B cell (primary cell): Measurements from ENCODE around the gene PCBP1. TPM values are rescaled to one million over a fixed set of nuclear protein-coding genes. Genes with fewer than 3 reads are reported as not detected.
"Not testable (repeated sequence)": the region's sequence is repeated elsewhere in the genome, so short reads cannot be mapped to it uniquely, and the experiment has no call there.

Experiments used
- ATAC-seq: fragments of 200-7000 bp; cut with Tn5 transposase; one replicate; pipeline ENCODE4 v1.10.0; 2021; ENCODE audit warnings: low read depth, mild to moderate bottlenecking, moderate number of reproducible peaks, moderate library complexity
- CTCF ChIA-PET: fragments of 350-600 bp; sonication (Branson Sonifier 250); formaldehyde crosslinking; loops from one replicate; lab custom pipeline; 2021; ENCODE audit warnings: antibody characterized with exemption, inconsistent platforms; lab: Charles Lee
- POLR2A ChIA-PET: fragments of 350-600 bp; sonication (Branson Sonifier 250); formaldehyde crosslinking; loops from one replicate; lab custom pipeline; 2021; ENCODE audit warnings: antibody characterized with exemption; lab: Charles Lee
- DNase-seq: peaks from one replicate; pipeline ENCODE4 v3.0.0; 2013
- H2AFZ ChIP-seq: 2 replicates; pipeline ENCODE4 v1.6.1; 2012; ENCODE audit warnings: mild to moderate bottlenecking, low read depth, low read length; ENCODE audit not compliant: insufficient read depth, poor library complexity, severe bottlenecking
- H3K27ac ChIP-seq, 2 donors: 1 replicate in 1 of 2; 2 replicates in 1 of 2; pipeline ENCODE4 v1.5.1; 2012 to 2013; ENCODE audit warnings: low read length in 2 of 2, mild to moderate bottlenecking in 2 of 2, moderate library complexity in 1 of 2
- H3K27me3 ChIP-seq, 4 experiments: fragments of 200-600 bp in 1 of 4; sonication (generic) in 1 of 4; replicated peaks in 1 of 4; 1 replicate in 2 of 4; 2 replicates in 2 of 4; pipeline versions ENCODE4 v1.6.1 to v1.7.0; 2013 to 2016; ENCODE audit warnings: low read length in 3 of 4, mild to moderate bottlenecking in 2 of 4, mixed read lengths in 1 of 4, moderate library complexity in 1 of 4; ENCODE audit not compliant: insufficient read depth in 4 of 4, control insufficient read depth in 3 of 4; ENCODE audit errors: control extremely low read depth in 1 of 4
- H3K36me3 ChIP-seq, 2 experiments: replicated peaks in 1 of 2; 1 replicate in 1 of 2; 2 replicates in 1 of 2; pipeline versions ENCODE4 v1.6.1 to v1.7.1; 2013; ENCODE audit warnings: low read length in 1 of 2; ENCODE audit not compliant: insufficient read depth in 2 of 2, control insufficient read depth in 1 of 2; ENCODE audit errors: control extremely low read depth in 1 of 2, extremely low read depth in 1 of 2
- H3K4me1 ChIP-seq, 2 donors: fragments of 200-600 bp in 1 of 2; sonication (generic) in 1 of 2; 1 replicate in 1 of 2; 2 replicates in 1 of 2; pipeline versions ENCODE4 v1.5.1 to v1.6.1; 2013 to 2017; ENCODE audit warnings: low read length in 2 of 2; ENCODE audit not compliant: control insufficient read depth in 2 of 2, insufficient read depth in 2 of 2
- H3K4me2 ChIP-seq: replicated peaks from 2 replicates; pipeline ENCODE3; 2012; ENCODE audit warnings: mild to moderate bottlenecking, low read depth, low read length; ENCODE audit not compliant: poor library complexity, severe bottlenecking
- H3K4me3 ChIP-seq, 5 experiments: fragments of 200-600 bp in 1 of 5; sonication (generic) in 1 of 5; 1 replicate in 3 of 5; 2 replicates in 2 of 5; pipeline versions ENCODE4 v1.5.1 to v1.7.0; 2011 to 2016; ENCODE audit warnings: low read length in 4 of 5, mild to moderate bottlenecking in 4 of 5, low read depth in 2 of 5, control low read depth in 1 of 5, moderate library complexity in 1 of 5; ENCODE audit not compliant: insufficient read depth in 1 of 5; ENCODE audit errors: control extremely low read depth in 1 of 5, extremely low read depth in 1 of 5
- H3K79me2 ChIP-seq: fragments of 200-600 bp; sonication (generic); one replicate; pipeline ENCODE4 v1.6.0; 2016; ENCODE audit warnings: low read length; ENCODE audit not compliant: control insufficient read depth, insufficient read depth
- H3K9ac ChIP-seq: fragments of 200-600 bp; sonication (generic); 2 replicates; pipeline ENCODE4 v1.6.1; 2017; ENCODE audit warnings: mild to moderate bottlenecking, low read length, moderate library complexity
- H3K9me3 ChIP-seq, 3 donors: one replicate each; pipeline versions ENCODE4 v1.6.1 to v1.7.1; 2013; ENCODE audit warnings: low read length in 2 of 3; ENCODE audit not compliant: control insufficient read depth in 2 of 3, insufficient read depth in 1 of 3; ENCODE audit errors: control extremely low read depth in 1 of 3
- H4K20me1 ChIP-seq: 2 replicates; pipeline ENCODE4 v1.6.0; 2012; ENCODE audit warnings: mild to moderate bottlenecking, low read length; ENCODE audit not compliant: insufficient read depth, control insufficient read depth, poor library complexity, severe bottlenecking
- H3K27ac Mint-ChIP-seq: one replicate; pipeline ENCODE4 v1.8.0; 2021; ENCODE audit warnings: mixed read lengths
- H3K27me3 Mint-ChIP-seq: one replicate; pipeline ENCODE4 v1.8.0; 2021; ENCODE audit warnings: mixed read lengths
- H3K4me1 Mint-ChIP-seq: one replicate; pipeline ENCODE4 v1.8.0; 2021; ENCODE audit warnings: mixed read lengths
- H3K4me3 Mint-ChIP-seq: one replicate; pipeline ENCODE4 v1.8.0; 2021; ENCODE audit warnings: mixed read lengths
- H3K9me3 Mint-ChIP-seq: one replicate; pipeline ENCODE4 v1.8.0; 2022; ENCODE audit warnings: mixed read lengths; ENCODE audit not compliant: insufficient read depth
- CTCF ChIP-seq: fragments of 200-600 bp; IDR thresholded peaks from one replicate; pipeline ENCODE4 v1.8.0; 2022; ENCODE audit warnings: antibody characterized with exemption, mild to moderate bottlenecking
- EZH2 ChIP-seq: IDR thresholded peaks from 2 replicates; pipeline ENCODE4 v1.6.1; 2012; ENCODE audit warnings: borderline replicate concordance, low read depth, mild to moderate bottlenecking, moderate library complexity, low read length; ENCODE audit not compliant: insufficient read depth, poor library complexity, severe bottlenecking
- WGBS: methylation state at CpG from one replicate; pipeline ENCODE4 v1.1.5; 2013; ENCODE audit warnings: missing lambda C conversion rate; ENCODE audit not compliant: insufficient coverage; 5-methylcytosine and 5-hydroxymethylcytosine counted together
- intact Hi-C: fragments of 100-400 bp; cut with micrococcal nuclease; formaldehyde crosslinking; loops from one replicate; pipeline ENCODE4 v1.10.0; 2022
- polyA plus RNA-seq: library from polyadenylated mRNA; depleted of rRNA; stranded (reverse); fragments of >200 nt; gene quantifications from 2 replicates; pipeline ENCODE4 v1.2.3, GENCODE V29; 2012
- total RNA-seq, 2 donors: library from RNA; stranded (reverse); fragments of 120-200 nt in 1 of 2; gene quantifications; 1 replicate in 1 of 2; 2 replicates in 1 of 2; pipeline versions ENCODE4 v1.2.3 to v1.2.4, GENCODE V29; 2013 to 2022

The PCBP1 gene
- total and polyA plus RNA-seq, 2 donors (not counting 1 experiment from before 2014, with no cell fraction given): 172 to 327 TPM

- no peak overlapping the region for H3K4me3 Mint-ChIP-seq
- H3K27ac ChIP-seq: no peak overlapping the region
- peaks cover 22 to 31% of the 10 kb centered on the region in 2 donors for H3K4me1 ChIP-seq
- ATAC-seq (no peak), DNase-seq (no peak)
- H4K20me1 ChIP-seq: no peaks in the 10 kb centered on the region
- H3K9ac ChIP-seq: no peak overlapping the region
- no peak overlapping the region for H3K4me2 ChIP-seq
- no peaks in the 10 kb centered on the region for H3K9me3 Mint-ChIP-seq
- no peaks in the 10 kb centered on the region for H3K27me3 Mint-ChIP-seq
- TF ChIP-seq EZH2: no peak
- no peak for TF ChIP-seq CTCF
- H3K79me2 ChIP-seq: no peaks in the 10 kb centered on the region
- ChIA-PET CTCF (no interaction called here), POLR2A (interaction anchor here (1.0 to 1.5 kb wide), 2 partner anchors 9 to 22 kb away, joined by 4 to 6 read pairs; no protein-coding TSS in a partner anchor)
- H3K4me3 ChIP-seq: no peak overlapping the region
- WGBS: 100% methylated on average over 4 of the region's 6 CpGs
- no peaks in the 10 kb centered on the region for H3K27me3 ChIP-seq
- no peaks in the 10 kb centered on the region for H3K36me3 ChIP-seq
- H2AFZ ChIP-seq: no peak overlapping the region
- H3K4me1 Mint-ChIP-seq: peaks cover 28% of the 10 kb centered on the region
- intact Hi-C loops: no loop called here
- no peak overlapping the region for H3K27ac Mint-ChIP-seq
- no peaks in the 10 kb centered on the region for H3K9me3 ChIP-seq
Measured at GRCh38 chr2:70101174-70101573, 13.9 kb downstream of the PCBP1 start.

GRCh38 chr2:70101686-70102085 is 14.4 kb downstream of the PCBP1 start:
- H3K36me3 ChIP-seq, H2AFZ ChIP-seq, H3K27ac Mint-ChIP-seq, CTCF ChIA-PET, H3K9me3 ChIP-seq, DNase-seq, H3K4me3 Mint-ChIP-seq, H4K20me1 ChIP-seq, ATAC-seq, H3K9ac ChIP-seq, intact Hi-C loops, H3K27me3 Mint-ChIP-seq, H3K9me3 Mint-ChIP-seq, H3K27ac ChIP-seq, H3K4me3 ChIP-seq, H3K4me2 ChIP-seq, H3K27me3 ChIP-seq, H3K79me2 ChIP-seq: not testable (repeated sequence)
- 92% methylated on average over 7 of the region's 11 CpGs for WGBS
- peaks cover 20 to 27% of the 10 kb centered on the region in 2 donors for H3K4me1 ChIP-seq
- peaks cover 28% of the 10 kb centered on the region for H3K4me1 Mint-ChIP-seq
- POLR2A ChIA-PET: interaction anchor here (0.6 to 1.5 kb wide), 2 partner anchors 10 to 22 kb away, joined by 4 to 9 read pairs; no protein-coding TSS in a partner anchor

GRCh38 chr2:70102323-70102905 is 15.1 kb downstream of the PCBP1 start:
- WGBS: 98% methylated on average over 20 of the region's 29 CpGs
- H3K9me3 Mint-ChIP-seq, H4K20me1 ChIP-seq, DNase-seq, CTCF ChIA-PET, H3K4me2 ChIP-seq, intact Hi-C loops, H3K27me3 Mint-ChIP-seq, H3K4me3 ChIP-seq, H3K36me3 ChIP-seq, H3K9me3 ChIP-seq, H2AFZ ChIP-seq, H3K79me2 ChIP-seq, H3K9ac ChIP-seq, H3K27ac ChIP-seq, ATAC-seq, H3K27me3 ChIP-seq: not testable (repeated sequence)
- Mint-ChIP-seq H3K4me1 (peaks cover 35% of the 10 kb centered on the region), H3K4me3 (peak overlapping the region; percentile 42), H3K27ac (peak overlapping the region; percentile 78)
- POLR2A ChIA-PET: interaction anchor here (0.6 to 2.5 kb wide), 3 partner anchors 22 to 27 kb away, joined by 9 to 37 read pairs (median 10); no protein-coding TSS in a partner anchor
- peaks cover 24 to 31% of the 10 kb centered on the region in 2 donors for H3K4me1 ChIP-seq
